SK-N-SH (cell line): ENCODE data around the gene ARGLU1. TPM values are rescaled to one million over a fixed set of nuclear protein-coding genes. Genes with fewer than 3 reads are reported as not detected.

Experiments used
- CTCF ChIA-PET: fragments of 300-600, 350-600 bp; formaldehyde crosslinking; extraction: SDS; loops from one replicate; lab custom pipeline; 2021; lab: Yijun Ruan, JAX
- POLR2A ChIA-PET: fragments of 350-600 bp; sonication (Branson Sonifier 250); formaldehyde crosslinking; extraction: SDS; loops from one replicate; lab custom pipeline; 2020; ENCODE audit warnings: antibody characterized with exemption, inconsistent platforms; lab: Yijun Ruan, JAX
- DNase-seq: peaks from one replicate; pipeline ENCODE4 v3.0.0; 2012
- H2AFZ ChIP-seq: fragments of 200-600 bp; sonication (generic); 2 replicates; pipeline ENCODE4 v1.8.1; 2016; ENCODE audit warnings: antibody characterized with exemption, mild to moderate bottlenecking, low read depth
- H3F3A ChIP-seq: fragments of 200-600 bp; sonication (generic); replicated peaks from 2 replicates; pipeline ENCODE3; 2016; ENCODE audit warnings: antibody characterized with exemption, mild to moderate bottlenecking; ENCODE audit not compliant: insufficient read depth
- H3K27ac ChIP-seq, 2 experiments: fragments of 200-500 bp in 1 of 2; fragments of 200-600 bp in 1 of 2; sonication (Bioruptor generic) in 1 of 2; sonication (generic), shearing (Covaris generic) in 1 of 2; 2 replicates each; pipeline versions ENCODE4 v1.5.1 to v1.6.1; 2014 to 2016; ENCODE audit warnings: low read depth in 2 of 2, inconsistent platforms in 1 of 2, low read length in 1 of 2, mild to moderate bottlenecking in 1 of 2, mixed read lengths in 1 of 2
- H3K27me3 ChIP-seq: fragments of 200-600 bp; sonication (generic), shearing (Covaris generic); 2 replicates; pipeline ENCODE4 v1.6.1; 2016; ENCODE audit warnings: mixed run types; ENCODE audit not compliant: insufficient read depth
- H3K36me3 ChIP-seq, 2 experiments: fragments of 200-500 bp in 1 of 2; fragments of 200-600 bp in 1 of 2; sonication (Bioruptor generic) in 1 of 2; sonication (generic) in 1 of 2; replicated peaks in 1 of 2; 2 replicates each; pipeline versions ENCODE3 to v1.5.1; 2014 to 2016; ENCODE audit warnings: low read length in 1 of 2, mild to moderate bottlenecking in 1 of 2; ENCODE audit not compliant: insufficient read depth in 2 of 2, control insufficient read depth in 1 of 2
- H3K4me1 ChIP-seq, 2 experiments: fragments of 200-500 bp in 1 of 2; fragments of 200-600 bp in 1 of 2; sonication (Bioruptor generic) in 1 of 2; sonication (generic), shearing (Covaris generic) in 1 of 2; 2 replicates each; pipeline versions ENCODE4 v1.5.1 to v1.6.1; 2014 to 2016; ENCODE audit warnings: low read depth in 1 of 2, low read length in 1 of 2, mixed run types in 1 of 2; ENCODE audit not compliant: insufficient read depth in 2 of 2, control insufficient read depth in 1 of 2
- H3K4me2 ChIP-seq: fragments of 200-600 bp; sonication (generic), shearing (Covaris generic); 2 replicates; pipeline ENCODE4 v1.6.1; 2017; ENCODE audit warnings: mixed run types
- H3K4me3 ChIP-seq, 2 experiments: fragments of 200-500 bp in 1 of 2; fragments of 200-600 bp in 1 of 2; sonication (Bioruptor generic) in 1 of 2; sonication (generic), shearing (Covaris generic) in 1 of 2; 2 replicates each; pipeline versions ENCODE4 v1.5.1 to v1.8.1; 2014 to 2016; ENCODE audit warnings: low read depth in 2 of 2, inconsistent platforms in 1 of 2, low read length in 1 of 2, mild to moderate bottlenecking in 1 of 2, mixed read lengths in 1 of 2, moderate library complexity in 1 of 2
- H3K79me2 ChIP-seq: fragments of 200-600 bp; sonication (generic); 2 replicates; pipeline ENCODE4 v1.8.1; 2017; ENCODE audit warnings: mild to moderate bottlenecking; ENCODE audit not compliant: insufficient read depth
- H3K9ac ChIP-seq: fragments of 200-600 bp; sonication (generic); 2 replicates; pipeline ENCODE4 v1.6.1; 2017; ENCODE audit warnings: mixed run types
- H3K9me2 ChIP-seq: fragments of 200-600 bp; sonication (generic); 2 replicates; pipeline ENCODE4 v1.6.1; 2017; ENCODE audit warnings: mixed run types
- H3K9me3 ChIP-seq: fragments of 200-600 bp; sonication (generic); 2 replicates; pipeline ENCODE4 v1.6.1; 2017; ENCODE audit warnings: mixed run types, mild to moderate bottlenecking, moderate library complexity
- H4K20me1 ChIP-seq: fragments of 200-600 bp; sonication (generic); 2 replicates; pipeline ENCODE4 v1.6.1; 2017; ENCODE audit warnings: mild to moderate bottlenecking, mixed run types; ENCODE audit not compliant: insufficient read depth
- EP300 ChIP-seq, 2 experiments: IDR thresholded peaks; 2 replicates each; pipeline versions ENCODE4 v1.4.0 to v1.6.1; 2012; ENCODE audit warnings: borderline replicate concordance in 1 of 2, low read depth in 1 of 2, low read length in 1 of 2
- FOSL2 ChIP-seq: IDR thresholded peaks from 2 replicates; pipeline ENCODE4 v1.4.0; 2012; ENCODE audit warnings: low read depth, mild to moderate bottlenecking, moderate library complexity, borderline replicate concordance
- FOXM1 ChIP-seq: IDR thresholded peaks from 2 replicates; pipeline ENCODE4 v1.4.0; 2012; ENCODE audit warnings: low read depth, mild to moderate bottlenecking
- POLR2AphosphoS5 ChIP-seq: IDR thresholded peaks from 2 replicates; pipeline ENCODE4 v1.6.1; 2012; ENCODE audit warnings: low read depth, low read length
- RFX5 ChIP-seq: IDR thresholded peaks from 2 replicates; pipeline ENCODE4 v1.6.1; 2012; ENCODE audit warnings: mild to moderate bottlenecking, improper control_type of control experiment, low read length
- RXRA ChIP-seq: IDR thresholded peaks from 2 replicates; pipeline ENCODE4 v1.4.0; 2012; ENCODE audit warnings: low read depth, mild to moderate bottlenecking, borderline replicate concordance
- TCF12 ChIP-seq: IDR thresholded peaks from 2 replicates; pipeline ENCODE4 v1.4.0; 2012
- WGBS: methylation state at CpG from one replicate; pipeline ENCODE4 v1.1.6; 2017; ENCODE audit warnings: low lambda C conversion rate; 5-methylcytosine and 5-hydroxymethylcytosine counted together
- polyA plus RNA-seq, 3 experiments: library from polyadenylated mRNA; depleted of rRNA; stranded (reverse); fragments of >200 nt; gene quantifications; 2 replicates each; pipeline ENCODE4 v1.2.3, GENCODE V29; 2012
- TF ChIP-seq, protein P1 (sequence below): IDR thresholded peaks from 2 replicates; pipeline ENCODE4 v1.4.0; 2012; ENCODE audit warnings: low read depth, borderline replicate concordance
- TF ChIP-seq, protein P2 (sequence below): IDR thresholded peaks from 2 replicates; pipeline ENCODE4 v1.6.1; 2012; ENCODE audit warnings: mild to moderate bottlenecking, low read depth, low read length, moderate library complexity
- TF ChIP-seq, protein P3 (sequence below): IDR thresholded peaks from 2 replicates; pipeline ENCODE4 v1.4.0; 2012; ENCODE audit warnings: low read depth
- TF ChIP-seq, protein P4 (sequence below): fragments of 200-600 bp; sonication (generic); IDR thresholded peaks from 2 replicates; pipeline ENCODE4 v1.6.1; 2017; ENCODE audit warnings: antibody characterized with exemption, mild to moderate bottlenecking, moderate library complexity
- TF ChIP-seq, protein P5 (sequence below): fragments of 150-350 bp; IDR thresholded peaks from 2 replicates; pipeline ENCODE4 v1.6.1; 2017; ENCODE audit warnings: antibody characterized with exemption, low read length, low read depth, borderline replicate concordance
- TF ChIP-seq, protein P6 (sequence below): IDR thresholded peaks from 2 replicates; pipeline ENCODE4; 2012

The ARGLU1 gene
- polyA plus RNA-seq, 1 of the 3 experiments (the other 2 are of a cell fraction) = 101 TPM

DNA sequence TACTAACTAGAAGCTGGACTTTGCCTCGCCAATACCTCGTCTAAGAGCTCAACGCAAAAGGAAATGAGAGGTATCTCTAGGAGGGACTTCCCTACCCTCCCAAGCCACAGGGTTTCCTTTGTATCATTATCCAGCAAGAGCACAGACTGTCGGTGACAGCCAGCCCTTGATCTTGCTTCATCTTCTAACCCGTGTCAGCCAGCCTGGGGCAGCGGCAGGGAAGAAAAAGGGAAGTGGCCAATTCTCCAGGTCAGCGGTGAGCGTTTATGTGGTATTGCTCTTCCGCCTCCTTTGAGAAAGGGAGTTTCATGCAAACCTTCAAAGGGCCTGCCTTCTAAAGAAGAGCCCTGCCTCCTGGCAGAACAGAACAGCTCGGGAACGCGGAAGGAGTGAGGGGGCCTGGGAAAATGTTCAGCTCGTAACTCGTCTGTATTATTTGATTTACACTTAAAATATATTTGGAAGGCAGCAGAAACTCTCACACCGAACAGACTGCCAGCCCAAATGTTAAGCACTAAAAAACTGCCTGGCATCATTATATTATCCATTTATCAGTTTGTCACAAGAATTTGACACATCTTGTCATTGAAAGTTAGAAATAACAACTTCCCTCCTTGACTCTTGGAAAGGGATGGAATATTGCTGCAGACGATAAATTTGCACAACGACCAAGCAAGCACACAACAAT lies 74.3 kb downstream of the ARGLU1 start:
- H3K79me2 ChIP-seq = no peaks in the 10 kb centered on the region
- POLR2A ChIA-PET = no interaction called here
- H3F3A ChIP-seq = no peaks in the 10 kb centered on the region
- no peak for DNase-seq
- peaks cover 7 to 32% of the 10 kb centered on the region in 2 experiments for H3K36me3 ChIP-seq
- H3K4me2 ChIP-seq = no peak overlapping the region
- H3K9ac ChIP-seq = no peak overlapping the region
- H3K4me3 ChIP-seq = no peak overlapping the region
- no peak overlapping the region for H3K27ac ChIP-seq
- H3K9me2 ChIP-seq = no peaks in the 10 kb centered on the region
- CTCF ChIA-PET = interaction anchor here (1.4 kb wide), 1 partner anchor 34 kb away, joined by 3 read pairs; no protein-coding TSS in a partner anchor
- no peaks in the 10 kb centered on the region for H3K27me3 ChIP-seq
- H4K20me1 ChIP-seq = no peaks in the 10 kb centered on the region
- no peak overlapping the region for H2AFZ ChIP-seq
- WGBS = 93% methylated on average over 17 of the region's 17 CpGs
- TF ChIP-seq TCF12 (no peak), RFX5 (no peak), EP300 (IDR thresholded peaks at IDR 0.05; ENCODE audit: borderline replicate concordance in 1 of 2, low read depth in 1 of 2, low read length in 1 of 2) (no peak), RXRA (no peak)
- TF ChIP-seq, protein P1, sequence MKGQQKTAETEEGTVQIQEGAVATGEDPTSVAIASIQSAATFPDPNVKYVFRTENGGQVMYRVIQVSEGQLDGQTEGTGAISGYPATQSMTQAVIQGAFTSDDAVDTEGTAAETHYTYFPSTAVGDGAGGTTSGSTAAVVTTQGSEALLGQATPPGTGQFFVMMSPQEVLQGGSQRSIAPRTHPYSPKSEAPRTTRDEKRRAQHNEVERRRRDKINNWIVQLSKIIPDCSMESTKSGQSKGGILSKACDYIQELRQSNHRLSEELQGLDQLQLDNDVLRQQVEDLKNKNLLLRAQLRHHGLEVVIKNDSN = no peak
- TF ChIP-seq, protein P2, sequence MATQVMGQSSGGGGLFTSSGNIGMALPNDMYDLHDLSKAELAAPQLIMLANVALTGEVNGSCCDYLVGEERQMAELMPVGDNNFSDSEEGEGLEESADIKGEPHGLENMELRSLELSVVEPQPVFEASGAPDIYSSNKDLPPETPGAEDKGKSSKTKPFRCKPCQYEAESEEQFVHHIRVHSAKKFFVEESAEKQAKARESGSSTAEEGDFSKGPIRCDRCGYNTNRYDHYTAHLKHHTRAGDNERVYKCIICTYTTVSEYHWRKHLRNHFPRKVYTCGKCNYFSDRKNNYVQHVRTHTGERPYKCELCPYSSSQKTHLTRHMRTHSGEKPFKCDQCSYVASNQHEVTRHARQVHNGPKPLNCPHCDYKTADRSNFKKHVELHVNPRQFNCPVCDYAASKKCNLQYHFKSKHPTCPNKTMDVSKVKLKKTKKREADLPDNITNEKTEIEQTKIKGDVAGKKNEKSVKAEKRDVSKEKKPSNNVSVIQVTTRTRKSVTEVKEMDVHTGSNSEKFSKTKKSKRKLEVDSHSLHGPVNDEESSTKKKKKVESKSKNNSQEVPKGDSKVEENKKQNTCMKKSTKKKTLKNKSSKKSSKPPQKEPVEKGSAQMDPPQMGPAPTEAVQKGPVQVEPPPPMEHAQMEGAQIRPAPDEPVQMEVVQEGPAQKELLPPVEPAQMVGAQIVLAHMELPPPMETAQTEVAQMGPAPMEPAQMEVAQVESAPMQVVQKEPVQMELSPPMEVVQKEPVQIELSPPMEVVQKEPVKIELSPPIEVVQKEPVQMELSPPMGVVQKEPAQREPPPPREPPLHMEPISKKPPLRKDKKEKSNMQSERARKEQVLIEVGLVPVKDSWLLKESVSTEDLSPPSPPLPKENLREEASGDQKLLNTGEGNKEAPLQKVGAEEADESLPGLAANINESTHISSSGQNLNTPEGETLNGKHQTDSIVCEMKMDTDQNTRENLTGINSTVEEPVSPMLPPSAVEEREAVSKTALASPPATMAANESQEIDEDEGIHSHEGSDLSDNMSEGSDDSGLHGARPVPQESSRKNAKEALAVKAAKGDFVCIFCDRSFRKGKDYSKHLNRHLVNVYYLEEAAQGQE = no peak
- H3K9me3 ChIP-seq = no peaks in the 10 kb centered on the region
- H3K4me1 ChIP-seq = peaks cover 0 to 21% of the 10 kb centered on the region in 2 experiments; a peak in 2 of 4 replicates

DNA sequence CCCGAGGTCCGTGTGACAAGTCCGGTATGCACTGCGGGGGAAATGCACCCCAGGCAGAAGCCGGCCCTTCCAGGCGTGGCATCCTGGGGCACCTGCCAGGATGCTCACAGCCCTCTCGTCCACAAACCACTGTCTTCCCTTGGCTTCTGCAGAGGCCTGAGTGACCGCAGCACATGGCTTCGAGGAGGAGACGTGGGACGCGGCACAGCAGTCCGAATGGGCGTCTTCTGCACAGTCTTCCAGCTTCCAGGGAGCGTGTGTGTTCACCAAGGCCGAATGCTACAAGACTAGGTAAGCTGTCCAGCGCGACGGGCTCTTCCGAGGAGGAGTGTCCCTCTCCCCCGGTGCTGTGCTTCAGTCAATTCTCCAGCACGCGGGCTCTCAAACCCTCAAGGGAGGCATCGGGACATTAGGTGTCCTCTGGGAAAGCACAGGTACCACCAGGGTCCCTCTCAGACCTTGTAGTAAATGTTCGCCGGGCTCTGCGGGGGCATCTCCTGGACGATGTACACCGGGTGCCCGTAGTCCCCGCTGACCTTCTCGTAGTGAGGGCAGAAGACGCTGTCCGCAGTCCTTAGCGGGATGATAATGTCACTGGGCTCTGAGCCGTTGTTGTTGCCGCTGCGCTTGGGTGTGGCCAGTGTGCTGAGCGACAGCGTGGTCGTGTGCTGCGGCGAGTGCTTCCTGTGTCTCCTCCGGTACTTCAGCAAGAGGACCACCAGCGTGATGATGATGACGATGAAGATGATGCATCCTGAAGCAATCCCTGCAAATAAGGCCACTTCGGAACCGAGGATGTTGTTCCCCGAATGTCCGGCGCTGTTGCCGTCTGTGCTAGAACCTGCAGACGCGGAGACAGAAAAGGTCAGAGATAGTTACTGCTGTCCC lies 75.1 kb downstream of the ARGLU1 start:
- no peak overlapping the region for H3K4me2 ChIP-seq
- H3K9me3 ChIP-seq = no peaks in the 10 kb centered on the region
- H2AFZ ChIP-seq = no peak overlapping the region
- no peaks in the 10 kb centered on the region for H3F3A ChIP-seq
- no peak overlapping the region for H3K27ac ChIP-seq
- peaks cover 7 to 32% of the 10 kb centered on the region in 2 experiments for H3K36me3 ChIP-seq
- H3K4me3 ChIP-seq = no peak overlapping the region
- H3K79me2 ChIP-seq = no peaks in the 10 kb centered on the region
- ChIA-PET POLR2A (no interaction called here), CTCF (no interaction called here)
- peaks cover 0 to 19% of the 10 kb centered on the region in 2 experiments; a peak in 2 of 4 replicates for H3K4me1 ChIP-seq
- H3K9ac ChIP-seq = no peak overlapping the region
- H3K9me2 ChIP-seq = no peaks in the 10 kb centered on the region
- H3K27me3 ChIP-seq = no peaks in the 10 kb centered on the region
- no peaks in the 10 kb centered on the region for H4K20me1 ChIP-seq
- DNase-seq = no peak
- 97% methylated on average over 41 of the region's 54 CpGs for WGBS
- TF ChIP-seq, protein P3, sequence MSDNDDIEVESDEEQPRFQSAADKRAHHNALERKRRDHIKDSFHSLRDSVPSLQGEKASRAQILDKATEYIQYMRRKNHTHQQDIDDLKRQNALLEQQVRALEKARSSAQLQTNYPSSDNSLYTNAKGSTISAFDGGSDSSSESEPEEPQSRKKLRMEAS = no peak
- TF ChIP-seq FOSL2 (no peak), FOXM1 (no peak), EP300 (IDR thresholded peaks at IDR 0.05; ENCODE audit: borderline replicate concordance in 1 of 2, low read depth in 1 of 2, low read length in 1 of 2) (no peak), POLR2AphosphoS5 (no peak)
- TF ChIP-seq, protein P4, sequence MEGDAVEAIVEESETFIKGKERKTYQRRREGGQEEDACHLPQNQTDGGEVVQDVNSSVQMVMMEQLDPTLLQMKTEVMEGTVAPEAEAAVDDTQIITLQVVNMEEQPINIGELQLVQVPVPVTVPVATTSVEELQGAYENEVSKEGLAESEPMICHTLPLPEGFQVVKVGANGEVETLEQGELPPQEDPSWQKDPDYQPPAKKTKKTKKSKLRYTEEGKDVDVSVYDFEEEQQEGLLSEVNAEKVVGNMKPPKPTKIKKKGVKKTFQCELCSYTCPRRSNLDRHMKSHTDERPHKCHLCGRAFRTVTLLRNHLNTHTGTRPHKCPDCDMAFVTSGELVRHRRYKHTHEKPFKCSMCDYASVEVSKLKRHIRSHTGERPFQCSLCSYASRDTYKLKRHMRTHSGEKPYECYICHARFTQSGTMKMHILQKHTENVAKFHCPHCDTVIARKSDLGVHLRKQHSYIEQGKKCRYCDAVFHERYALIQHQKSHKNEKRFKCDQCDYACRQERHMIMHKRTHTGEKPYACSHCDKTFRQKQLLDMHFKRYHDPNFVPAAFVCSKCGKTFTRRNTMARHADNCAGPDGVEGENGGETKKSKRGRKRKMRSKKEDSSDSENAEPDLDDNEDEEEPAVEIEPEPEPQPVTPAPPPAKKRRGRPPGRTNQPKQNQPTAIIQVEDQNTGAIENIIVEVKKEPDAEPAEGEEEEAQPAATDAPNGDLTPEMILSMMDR = no peak
- TF ChIP-seq, protein P5, sequence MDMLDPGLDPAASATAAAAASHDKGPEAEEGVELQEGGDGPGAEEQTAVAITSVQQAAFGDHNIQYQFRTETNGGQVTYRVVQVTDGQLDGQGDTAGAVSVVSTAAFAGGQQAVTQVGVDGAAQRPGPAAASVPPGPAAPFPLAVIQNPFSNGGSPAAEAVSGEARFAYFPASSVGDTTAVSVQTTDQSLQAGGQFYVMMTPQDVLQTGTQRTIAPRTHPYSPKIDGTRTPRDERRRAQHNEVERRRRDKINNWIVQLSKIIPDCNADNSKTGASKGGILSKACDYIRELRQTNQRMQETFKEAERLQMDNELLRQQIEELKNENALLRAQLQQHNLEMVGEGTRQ = no peak
- TF ChIP-seq, protein P1 = no peak
- TF ChIP-seq, protein P6, sequence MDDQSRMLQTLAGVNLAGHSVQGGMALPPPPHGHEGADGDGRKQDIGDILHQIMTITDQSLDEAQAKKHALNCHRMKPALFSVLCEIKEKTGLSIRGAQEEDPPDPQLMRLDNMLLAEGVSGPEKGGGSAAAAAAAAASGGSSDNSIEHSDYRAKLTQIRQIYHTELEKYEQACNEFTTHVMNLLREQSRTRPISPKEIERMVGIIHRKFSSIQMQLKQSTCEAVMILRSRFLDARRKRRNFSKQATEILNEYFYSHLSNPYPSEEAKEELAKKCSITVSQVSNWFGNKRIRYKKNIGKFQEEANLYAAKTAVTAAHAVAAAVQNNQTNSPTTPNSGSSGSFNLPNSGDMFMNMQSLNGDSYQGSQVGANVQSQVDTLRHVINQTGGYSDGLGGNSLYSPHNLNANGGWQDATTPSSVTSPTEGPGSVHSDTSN = no peak
